Measurements from ENCODE around the gene PEAK1. TPM values are rescaled to one million over a fixed set of nuclear protein-coding genes. Genes with fewer than 3 reads are reported as not detected.

The PEAK1 gene
- total RNA-seq, 1 donor from 2014 or later: 10.5 TPM

DNA sequence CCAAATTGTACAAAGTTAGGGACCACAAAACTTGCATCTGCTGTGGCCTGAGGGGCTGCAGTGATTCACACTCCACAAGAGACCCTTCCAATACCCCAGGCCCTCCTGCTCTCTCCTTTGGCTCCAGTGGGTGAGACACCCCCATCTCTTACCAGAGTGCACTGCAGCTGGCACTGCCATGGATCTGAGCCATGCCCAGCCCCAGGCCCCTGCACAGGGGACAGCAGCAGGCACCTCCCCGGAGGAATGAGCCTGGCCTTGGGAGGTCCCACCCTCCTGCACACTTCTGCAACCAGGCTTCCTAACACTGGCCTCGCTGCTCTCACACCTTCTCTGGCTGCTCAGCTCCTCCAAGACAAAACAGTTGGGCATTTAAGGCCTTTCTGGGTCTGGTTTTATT lies 332.7 kb downstream of the PEAK1 start:
- ATAC-seq: no peak

DNA sequence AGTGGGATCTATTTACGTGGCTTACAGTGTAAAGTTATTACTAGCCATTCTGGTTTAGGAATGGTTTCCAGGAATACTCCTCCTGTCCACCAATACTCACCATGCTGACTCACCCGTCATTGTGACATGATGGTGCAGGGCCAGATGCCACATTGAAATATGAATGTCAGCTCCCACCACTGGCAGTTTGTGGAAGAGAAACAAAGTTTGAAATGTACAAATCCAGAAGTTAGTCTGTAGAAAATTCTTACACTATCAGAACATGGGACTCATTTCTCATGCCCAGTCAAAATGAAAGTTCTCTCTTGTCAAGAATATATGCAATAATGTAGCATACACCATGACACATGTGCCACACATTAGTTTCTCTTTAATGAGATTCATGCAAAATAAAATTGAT lies 334.6 kb downstream of the PEAK1 start:
- ATAC-seq: peak; percentile 56

DNA sequence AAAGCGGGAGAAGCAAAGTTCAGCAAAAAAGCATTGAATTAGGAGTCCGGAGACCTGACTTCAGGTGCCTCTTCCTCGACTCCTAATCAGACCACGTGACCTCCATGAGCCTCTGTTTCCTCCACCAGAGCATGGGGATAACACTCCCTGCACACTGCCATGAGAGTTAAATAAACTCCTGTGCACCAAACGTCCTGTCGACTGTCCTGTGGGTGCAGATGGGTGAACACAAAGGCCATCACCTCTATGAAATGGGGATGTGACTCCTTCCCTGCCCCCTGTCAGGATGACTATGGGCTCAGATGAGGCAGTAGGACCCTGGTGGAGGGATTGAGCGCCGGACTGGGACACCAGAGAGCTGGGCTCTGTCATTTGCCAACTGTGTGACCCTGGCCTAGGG lies 335.5 kb downstream of the PEAK1 start:
- ATAC-seq: peak; percentile 6

DNA sequence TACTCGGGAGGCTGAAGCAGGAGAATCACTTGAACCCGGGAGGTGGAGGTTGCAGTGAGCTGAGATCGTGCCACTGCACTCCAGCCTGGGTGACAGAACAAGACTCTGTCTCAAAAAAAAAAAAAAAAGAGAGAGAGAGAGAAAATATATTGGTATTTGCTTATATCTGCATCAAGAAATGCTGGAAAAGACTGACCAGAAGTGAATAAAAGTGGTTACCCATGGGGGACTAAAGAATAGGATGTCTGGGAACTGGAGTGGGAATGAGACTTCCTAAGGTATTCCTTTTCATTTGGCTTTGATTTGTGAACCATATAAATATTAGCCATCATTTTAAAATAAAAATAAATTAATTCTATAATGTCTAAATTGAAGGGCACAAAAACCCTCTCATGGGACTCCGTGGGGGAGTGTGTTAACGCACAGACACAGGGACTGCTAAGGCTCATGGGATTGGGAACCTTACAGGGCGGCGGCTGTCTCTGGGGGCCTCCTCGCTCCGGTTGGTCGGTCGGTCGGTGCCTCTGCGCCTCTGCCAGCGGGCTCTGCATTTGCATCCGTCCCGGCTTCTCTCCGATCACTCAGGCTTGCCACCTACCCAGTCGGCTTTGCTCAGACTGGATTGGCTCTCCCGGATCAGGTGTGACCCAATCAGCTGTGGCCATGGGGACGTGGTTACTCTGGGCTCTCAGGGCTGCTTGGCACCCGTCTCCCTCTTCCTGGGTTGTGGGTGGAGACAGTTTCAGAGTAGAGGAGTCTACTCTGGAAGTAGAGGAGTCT lies 336.3 kb downstream of the PEAK1 start:
- peak; percentile 97 for ATAC-seq

DNA sequence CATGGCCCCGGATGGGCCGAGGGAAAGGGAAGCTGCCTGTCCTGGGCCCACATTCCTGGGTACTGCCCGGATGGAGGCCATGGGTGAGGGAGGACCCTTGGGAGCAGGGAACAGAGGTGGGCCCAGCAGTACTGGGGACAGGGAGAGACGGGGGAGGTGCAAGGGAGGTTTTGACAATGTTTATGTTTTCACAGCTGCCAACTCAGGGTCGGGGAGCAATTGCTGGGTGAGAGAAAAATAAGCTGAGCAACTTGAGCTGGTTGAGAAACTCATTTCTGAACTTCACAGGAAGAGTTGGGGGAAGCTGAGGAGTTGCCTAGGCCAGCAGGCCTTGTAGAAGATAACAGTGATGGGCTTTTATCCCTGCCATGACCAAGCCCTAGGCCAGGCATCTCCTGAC lies 337.9 kb downstream of the PEAK1 start:
- ATAC-seq: no peak

DNA sequence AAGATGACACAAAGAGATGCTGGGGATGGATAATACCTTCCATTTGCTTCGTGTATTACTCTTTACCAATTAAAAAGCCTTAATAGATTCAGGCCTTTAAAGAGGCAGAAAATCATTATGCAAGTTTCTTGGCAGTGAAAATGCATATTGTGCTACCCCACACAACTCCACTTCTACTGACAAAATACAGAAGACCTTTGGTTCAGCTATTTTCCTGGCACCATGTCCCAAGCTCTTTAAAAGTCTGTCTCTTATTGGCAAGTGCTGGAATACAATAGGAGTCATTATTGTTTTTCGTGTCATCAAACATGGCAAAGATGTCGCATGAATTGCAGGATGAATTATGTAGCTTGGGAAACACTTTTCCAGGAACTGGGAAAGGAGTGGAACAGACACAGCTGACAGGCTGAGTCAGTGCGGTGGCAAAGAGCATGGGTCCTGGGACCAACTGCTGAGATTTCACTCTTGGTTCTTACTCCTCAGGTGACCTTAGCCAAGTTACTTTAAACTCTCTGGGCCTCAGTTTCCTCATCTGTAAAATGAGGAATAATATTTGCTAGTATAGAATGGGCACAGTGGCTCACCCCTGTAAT lies 343.5 kb downstream of the PEAK1 start:
- ATAC-seq: no peak

DNA sequence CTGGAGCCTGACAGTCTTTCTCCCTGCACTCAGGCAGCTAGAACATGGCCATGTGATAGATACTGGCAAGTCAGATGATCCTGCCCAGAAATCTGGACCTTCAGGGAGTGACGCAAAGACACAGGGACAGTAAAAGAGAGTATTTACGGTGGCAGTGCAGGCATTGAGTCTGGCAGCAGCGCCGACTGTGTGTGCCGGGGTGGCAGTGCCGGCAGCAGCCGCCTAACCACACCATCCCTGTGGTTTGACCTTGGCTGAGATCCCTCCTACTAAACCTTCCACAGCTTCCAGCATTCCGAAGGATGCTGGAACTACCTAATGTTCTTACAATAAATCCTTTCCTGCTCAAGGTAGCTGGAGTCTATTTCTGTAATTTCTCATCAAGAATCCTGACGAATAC lies 344.4 kb downstream of the PEAK1 start:
- no peak for ATAC-seq

DNA sequence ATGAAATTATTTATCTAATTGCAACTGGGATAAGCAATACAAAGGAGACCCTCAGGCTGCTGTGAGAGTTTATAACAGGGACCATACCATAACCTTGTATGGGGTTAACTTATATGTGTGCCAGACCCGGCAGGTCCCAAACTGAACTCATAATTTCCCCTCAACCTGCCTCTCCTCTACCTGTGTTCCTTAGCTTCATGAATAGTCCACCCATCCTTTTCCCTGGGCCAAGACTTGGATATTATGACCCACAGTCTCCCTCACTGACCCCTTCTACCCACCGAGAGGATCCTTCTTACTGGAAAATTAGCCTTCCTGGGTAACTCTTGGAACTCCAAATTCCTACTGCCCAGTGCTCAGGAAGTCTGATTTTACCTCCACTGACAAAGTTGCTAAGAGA lies 345.6 kb downstream of the PEAK1 start:
- ATAC-seq: no peak

DNA sequence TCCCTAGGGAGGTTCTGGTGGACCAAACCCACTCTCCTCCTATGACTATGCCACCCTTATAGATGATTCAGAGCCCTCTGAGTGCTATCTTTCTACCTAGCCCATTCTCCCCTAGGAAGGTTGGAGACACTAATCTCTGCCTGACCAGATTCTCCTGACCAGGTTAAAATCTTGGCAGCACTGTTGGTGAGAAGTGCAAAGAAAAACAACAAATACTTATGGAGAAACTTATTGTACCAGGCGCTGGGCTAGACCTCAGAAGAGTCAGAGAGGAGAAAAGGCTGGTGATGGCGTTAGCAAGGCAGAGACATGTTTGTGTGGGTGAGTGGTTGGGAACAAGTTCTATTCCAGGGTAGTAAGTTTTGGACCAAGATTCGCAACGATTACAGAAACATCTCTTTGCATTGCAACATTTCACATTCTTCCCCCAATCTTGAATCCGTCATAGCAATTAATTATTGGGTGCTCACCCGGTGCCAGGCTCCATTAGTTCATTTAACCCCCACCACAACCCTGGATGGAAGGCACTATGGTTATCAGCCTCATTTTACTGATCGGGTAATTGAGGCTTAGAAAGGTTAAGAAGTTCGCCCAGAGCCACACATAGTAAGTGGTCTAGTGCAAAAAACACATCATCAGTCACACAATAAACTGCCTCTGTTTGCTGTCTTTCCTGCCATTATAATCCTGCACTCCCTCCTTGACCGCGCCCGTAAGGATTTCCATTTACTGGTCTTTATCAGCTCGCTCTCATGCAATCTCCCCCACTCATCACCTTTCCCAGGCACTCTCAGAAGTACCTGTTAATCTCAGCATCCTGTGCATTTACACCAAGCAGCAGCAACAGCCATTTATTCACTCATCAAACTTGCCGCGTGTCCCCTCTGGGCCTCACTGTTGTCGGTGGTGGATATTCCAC lies 348.3 kb downstream of the PEAK1 start:
- no peak for ATAC-seq

DNA sequence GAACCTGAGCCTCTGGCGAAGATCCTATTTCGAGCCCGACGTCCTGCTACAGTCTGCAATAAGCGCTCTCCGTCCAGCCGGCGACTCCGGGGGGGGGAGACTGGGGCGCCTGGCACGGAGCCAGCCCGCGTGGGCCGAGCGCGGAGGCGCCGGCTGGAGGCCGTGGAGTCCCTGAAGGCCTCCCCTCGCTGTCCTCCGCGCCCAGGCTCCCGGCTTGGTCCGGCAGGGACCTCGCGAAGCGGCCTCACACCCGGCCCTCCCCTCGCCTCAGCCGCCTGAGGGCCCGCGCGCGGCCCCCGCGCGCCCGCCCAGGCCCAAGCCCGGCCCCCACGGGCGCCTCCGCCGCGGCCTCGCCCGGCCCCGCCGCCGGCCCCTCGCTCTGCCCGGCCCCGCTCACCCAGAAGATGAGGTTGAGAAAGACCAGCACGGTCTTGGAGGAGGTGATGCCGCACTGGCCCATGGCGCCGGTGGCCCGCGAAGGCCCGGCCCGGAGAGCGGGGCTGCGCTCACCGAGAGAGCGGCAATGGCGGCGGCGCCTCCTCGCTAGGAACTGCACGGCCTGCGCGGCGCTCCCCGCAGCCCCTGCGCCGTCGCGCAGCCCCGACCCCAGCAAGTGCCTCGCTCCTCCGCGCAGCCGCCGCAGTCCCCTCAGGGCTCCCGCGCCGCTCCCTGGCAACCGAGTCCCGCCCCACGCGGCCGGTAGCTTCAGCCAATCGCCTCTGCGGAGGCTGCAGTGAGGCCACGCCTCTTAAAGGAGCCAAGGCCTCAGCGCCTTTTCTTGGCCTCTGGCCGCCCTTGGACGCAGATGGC lies 349.2 kb downstream of the PEAK1 start, which contains the start of gene TSPAN3:
TSS of gene TSPAN3 (minus strand) at position 615 of the 810 bp plus-strand sequence. CDS start at position 460, 155 bp downstream.
- ATAC-seq: peak; percentile 89

DNA sequence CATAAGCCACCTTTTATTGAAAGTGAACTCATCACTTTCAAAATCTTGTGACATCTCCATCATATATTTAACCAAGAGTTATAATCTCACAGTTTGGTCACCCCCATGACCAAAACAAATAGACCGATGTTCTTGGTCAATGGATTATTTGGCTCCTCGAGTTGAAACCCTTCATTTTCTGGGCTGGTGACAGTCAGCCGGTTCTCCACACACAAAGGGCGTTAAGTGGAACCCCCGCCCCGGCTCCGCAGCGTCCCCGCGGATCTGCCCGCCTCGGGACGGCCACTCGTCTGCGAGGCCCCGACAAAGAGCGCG lies 349.8 kb downstream of the PEAK1 start:
- no peak for ATAC-seq

DNA sequence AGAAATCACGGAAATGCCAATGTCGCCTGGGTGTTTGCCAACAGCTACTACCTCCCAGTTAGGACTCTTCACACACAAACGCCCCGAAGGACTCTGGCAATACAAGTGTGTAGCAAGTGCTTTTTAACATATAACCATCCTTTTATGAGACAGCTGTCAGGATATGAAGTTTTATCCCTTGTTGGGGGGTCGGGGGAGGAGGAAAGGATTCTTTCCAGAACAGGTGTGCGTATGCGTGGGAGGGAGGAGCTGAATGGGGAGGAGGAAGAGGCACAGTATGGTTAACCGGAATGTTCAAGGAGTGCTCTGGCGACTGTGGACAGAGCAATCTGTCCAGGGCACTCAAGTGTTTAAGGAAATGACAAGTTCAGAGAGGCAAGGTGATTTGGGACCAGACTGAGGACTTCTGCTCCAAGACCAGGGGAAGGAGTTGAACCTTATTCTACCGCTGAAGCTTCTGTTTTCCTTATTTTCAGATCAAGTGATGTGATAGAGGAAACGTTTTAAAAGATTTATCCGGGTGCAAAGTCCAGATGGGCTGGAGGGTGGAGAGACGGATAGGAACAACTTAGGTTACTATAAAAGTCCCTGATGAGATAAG lies 350.3 kb downstream of the PEAK1 start:
- peak; percentile 23 for ATAC-seq

DNA sequence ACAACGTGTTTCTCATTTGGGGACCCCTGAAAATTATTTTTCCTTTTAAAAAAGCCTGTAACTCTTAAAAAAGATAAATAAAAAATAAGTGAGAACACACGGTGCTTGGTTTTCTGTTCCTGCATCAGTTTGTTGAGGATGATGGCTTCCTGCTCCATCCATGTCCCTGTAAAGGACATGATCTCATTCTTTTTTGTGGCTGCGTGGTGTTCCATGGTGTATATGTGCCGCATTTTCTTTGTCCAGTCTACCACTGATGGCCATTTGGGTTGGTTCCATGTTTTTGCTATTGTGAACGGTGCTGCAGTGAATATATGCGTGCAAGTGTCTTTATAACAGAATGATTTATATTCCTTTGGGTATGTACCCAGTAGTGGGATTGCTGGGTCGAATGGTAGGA lies 351.3 kb downstream of the PEAK1 start:
- no peak for ATAC-seq

DNA sequence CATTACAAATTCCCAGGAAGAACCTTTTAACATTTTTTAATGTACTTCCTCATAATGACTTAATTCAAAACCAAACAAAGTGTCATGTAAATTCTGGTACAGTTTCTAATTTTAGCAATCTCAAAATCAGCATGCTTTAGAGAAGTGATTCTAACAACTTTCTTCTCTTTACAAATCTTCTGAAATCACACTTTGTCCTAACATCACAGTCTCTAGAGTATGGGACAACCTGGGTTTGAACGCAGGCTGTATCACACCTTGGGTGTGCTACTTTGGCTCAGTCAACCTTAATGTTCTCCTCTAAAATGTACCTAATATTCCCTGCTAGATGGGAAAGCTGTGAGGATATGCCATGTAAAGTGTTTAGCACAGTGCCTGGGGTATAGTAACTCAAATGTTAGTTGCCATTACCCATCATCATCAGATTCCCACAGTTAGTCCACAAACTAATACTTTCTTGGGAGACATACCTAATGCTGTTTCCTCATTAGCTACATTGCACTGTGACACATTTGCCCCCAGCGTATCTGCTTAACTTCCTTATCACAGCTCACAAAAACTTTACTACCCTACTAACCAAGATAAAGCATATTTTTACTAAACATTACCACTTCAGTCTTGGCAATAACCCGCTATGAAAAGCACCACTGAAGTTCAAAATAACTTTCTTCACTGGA lies 352.1 kb downstream of the PEAK1 start:
- no peak for ATAC-seq

DNA sequence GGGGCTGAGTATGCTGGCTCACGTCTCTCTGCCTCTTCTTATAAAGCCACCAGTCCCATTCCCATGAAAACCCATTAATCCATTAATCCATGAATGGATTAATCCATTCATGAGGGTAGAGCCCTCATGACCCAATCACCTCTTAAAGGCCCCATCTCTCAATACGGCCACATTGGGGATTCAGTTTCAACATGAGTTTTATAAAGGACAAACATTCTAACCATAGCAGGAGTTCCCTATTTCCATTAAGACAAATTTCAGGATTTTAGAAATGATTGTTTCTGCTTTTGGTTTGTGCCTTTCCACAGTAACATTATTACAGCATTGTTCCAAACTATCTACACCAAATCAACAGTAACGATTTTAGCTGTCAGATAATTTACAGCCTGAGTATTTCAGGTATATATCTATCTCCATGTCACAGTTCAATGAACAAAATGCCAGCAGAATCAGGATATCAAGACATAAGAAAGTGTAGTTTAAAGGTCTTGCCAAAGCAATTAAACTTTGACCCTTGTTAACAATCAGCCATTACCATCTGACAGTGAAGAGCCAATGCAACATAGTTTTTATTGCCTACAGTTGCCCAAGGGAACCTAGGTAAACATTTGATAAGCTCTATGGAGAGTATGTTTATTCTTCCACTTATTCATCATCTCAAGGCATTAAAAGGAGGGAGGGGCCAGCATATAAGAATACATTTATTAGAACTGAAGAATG lies 352.8 kb downstream of the PEAK1 start:
- peak; percentile 62 for ATAC-seq

DNA sequence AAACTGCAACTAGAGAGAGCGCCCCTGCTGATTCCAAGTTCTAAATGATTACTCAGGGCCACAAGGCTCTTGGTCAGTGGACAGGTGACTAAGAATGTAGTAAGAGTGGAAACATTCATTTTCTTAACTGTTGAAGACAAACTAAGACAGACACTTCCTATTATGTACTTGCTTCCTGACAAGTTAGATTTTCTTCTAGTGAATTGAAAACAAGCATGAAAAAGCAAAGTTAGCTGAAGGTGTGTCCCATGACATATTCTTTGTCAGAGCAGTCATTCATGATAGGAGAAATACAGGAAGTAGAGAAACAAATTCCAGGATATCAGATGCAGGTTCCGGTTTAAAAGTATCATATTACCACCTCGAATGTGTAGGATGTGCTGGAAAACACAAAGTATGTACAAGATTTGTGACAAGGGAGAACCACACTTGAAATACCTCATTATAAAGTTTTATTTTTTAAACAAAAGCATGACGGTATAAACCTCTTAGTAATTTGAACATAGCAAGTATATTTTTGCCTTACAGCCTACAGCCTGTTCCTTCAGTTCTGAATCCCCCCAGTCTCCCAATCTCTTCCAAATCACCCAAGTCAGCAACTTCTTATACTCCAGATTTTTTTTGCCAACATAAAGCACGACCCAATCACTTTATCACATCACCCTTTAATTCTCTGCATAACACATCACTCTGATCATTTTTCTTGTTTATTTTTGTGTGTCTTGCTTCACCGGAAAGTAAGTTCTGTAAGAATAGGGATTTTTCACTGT lies 355.2 kb downstream of the PEAK1 start:
- peak; percentile 82 for ATAC-seq

DNA sequence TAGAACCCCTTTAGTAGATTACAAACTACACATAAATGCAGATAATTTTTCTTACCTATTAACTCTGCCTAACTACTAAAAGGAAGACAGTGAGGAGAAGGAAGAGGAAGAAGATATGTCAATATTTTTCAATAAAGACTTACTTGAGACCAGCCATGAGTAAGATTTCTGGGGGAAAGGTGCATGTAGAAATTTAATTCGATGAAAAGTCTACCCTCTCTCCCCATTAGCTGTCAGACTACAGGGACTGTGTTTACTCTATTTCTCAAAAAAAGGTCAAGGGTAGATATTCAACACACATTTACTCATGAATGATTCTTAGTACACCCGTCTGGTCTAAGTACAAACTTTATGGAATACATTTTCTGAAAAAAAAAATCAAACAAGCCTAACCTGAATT lies 355.8 kb downstream of the PEAK1 start:
- no peak for ATAC-seq

DNA sequence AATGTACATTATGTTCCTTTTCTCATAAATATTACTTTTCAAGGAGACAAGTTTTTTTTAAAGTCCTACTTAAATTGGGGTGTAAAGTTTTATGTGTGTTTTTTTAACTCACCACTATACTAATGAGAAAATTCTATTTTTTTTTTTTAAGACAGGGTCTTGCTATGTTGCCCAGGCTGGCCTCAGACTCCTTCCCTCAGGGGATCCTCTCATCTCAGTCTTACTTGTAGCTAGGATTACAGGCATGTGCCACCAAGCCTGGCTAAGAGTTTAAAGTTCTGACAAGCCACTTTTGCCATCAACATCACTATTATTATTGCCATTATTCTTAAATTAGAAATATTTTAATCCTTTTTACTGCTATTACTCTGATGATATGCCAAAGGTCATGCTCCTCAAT lies 356.7 kb downstream of the PEAK1 start:
- no peak for ATAC-seq

DNA sequence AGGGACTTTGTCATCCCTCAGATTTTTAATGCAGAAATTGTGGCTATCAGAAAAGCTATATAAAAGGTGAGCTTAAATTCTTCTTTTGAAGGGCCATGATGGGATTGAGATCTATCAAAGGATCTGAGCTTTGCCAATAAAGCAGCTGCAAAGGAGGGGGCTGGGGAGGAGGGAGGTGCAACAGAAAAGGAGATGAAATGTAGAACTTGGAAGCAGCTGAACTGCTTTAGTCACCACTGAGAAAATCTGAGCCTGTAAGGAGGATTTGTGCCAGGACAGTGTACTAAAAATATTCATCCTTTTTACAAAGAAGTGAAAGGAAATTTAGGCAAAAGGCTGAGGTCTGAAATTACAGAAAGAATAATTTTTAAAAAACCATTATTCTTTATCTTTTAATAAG lies 359.4 kb downstream of the PEAK1 start:
- ATAC-seq: no peak

DNA sequence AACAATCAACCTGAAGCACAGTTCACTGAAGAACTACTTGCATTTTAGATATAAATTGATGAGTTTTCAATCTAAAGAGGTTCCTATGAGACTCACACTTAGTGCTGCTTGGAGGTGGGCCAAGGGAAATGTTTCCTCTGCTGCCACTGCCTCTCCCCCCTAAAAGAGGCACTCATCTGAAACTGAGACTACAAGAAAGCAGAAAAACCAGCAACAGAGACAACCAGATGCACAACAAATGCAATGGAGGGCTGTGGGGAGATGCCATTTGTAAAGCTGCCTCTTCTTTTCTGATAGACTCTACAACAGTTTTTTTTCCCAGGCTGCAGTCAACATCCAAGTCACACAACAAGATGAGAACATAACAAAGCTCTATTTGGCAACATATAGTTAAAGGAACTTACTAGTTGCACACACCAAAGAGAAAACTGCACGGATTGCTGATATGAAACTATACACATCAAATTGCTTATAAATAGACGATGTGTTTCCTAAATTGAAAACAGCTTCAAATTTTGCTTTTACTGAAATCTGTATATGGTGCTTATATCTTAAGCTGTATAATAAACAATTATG lies 360.0 kb downstream of the PEAK1 start:
- no peak for ATAC-seq
